H1 (cell line): ENCODE data around the gene DLEC1. TPM values are rescaled to one million over a fixed set of nuclear protein-coding genes. Genes with fewer than 3 reads are reported as not detected.
"Not testable (repeated sequence)": the region's sequence is repeated elsewhere in the genome, so short reads cannot be mapped to it uniquely, and the experiment has no call there.

Experiments used
- CTCF ChIA-PET: fragments of 300-600 bp; sonication (Branson Sonifier 250); formaldehyde crosslinking; loops from one replicate; lab custom pipeline; 2021; ENCODE audit not compliant: partially characterized antibody; lab: Charles Lee
- POLR2A ChIA-PET: fragments of 300-600 bp; sonication (Branson Sonifier 250); formaldehyde crosslinking; loops from one replicate; lab custom pipeline; 2021; ENCODE audit warnings: inconsistent platforms; ENCODE audit not compliant: partially characterized antibody; lab: Charles Lee
- DNase-seq, 2 experiments: peaks; one replicate each; pipeline versions ENCODE4 v3.0.0 to v3.0.0-alpha.2; 2010 to 2022; ENCODE audit warnings: low spot score in 2 of 2, low read depth in 1 of 2, mixed read lengths in 1 of 2
- FAIRE-seq: peaks from 2 replicates; lab custom pipeline; 2011; peaks lifted over from hg19 to GRCh38; lab: Jason Lieb, UNC
- H2AFZ ChIP-seq: 2 replicates; pipeline ENCODE4 v1.8.1; 2012; ENCODE audit warnings: low read length, inconsistent platforms
- H2AK5ac ChIP-seq: 2 replicates; pipeline ENCODE4 v1.6.1; 2013; ENCODE audit warnings: low read depth, low read length
- H2BK120ac ChIP-seq: replicated peaks from 2 replicates; pipeline ENCODE3; 2013; ENCODE audit warnings: low read depth, low read length, inconsistent platforms
- H2BK12ac ChIP-seq: 2 replicates; pipeline ENCODE4 v1.6.1; 2013; ENCODE audit warnings: low read depth, low read length
- H2BK15ac ChIP-seq: 2 replicates; pipeline ENCODE4 v1.6.1; 2013; ENCODE audit warnings: low read length
- H2BK20ac ChIP-seq: 2 replicates; pipeline ENCODE4 v1.6.1; 2013; ENCODE audit warnings: low read length
- H2BK5ac ChIP-seq: 2 replicates; pipeline ENCODE4 v1.6.1; 2013; ENCODE audit warnings: low read depth, low read length
- H3K14ac ChIP-seq: 2 replicates; pipeline ENCODE4 v1.6.1; 2013; ENCODE audit warnings: inconsistent platforms; ENCODE audit not compliant: insufficient read length
- H3K18ac ChIP-seq: 2 replicates; pipeline ENCODE4 v1.6.1; 2013; ENCODE audit warnings: low read length; ENCODE audit errors: extremely low read depth
- H3K23ac ChIP-seq: 2 replicates; pipeline ENCODE4 v1.6.1; 2013; ENCODE audit warnings: inconsistent platforms; ENCODE audit not compliant: insufficient read length
- H3K23me2 ChIP-seq: 2 replicates; pipeline ENCODE4 v1.6.1; 2013; ENCODE audit warnings: low read depth, low read length
- H3K27ac ChIP-seq: 2 replicates; pipeline ENCODE4 v1.6.1; 2011; ENCODE audit warnings: low read depth, low read length, inconsistent platforms
- H3K27me3 ChIP-seq, 4 experiments: replicated peaks in 1 of 4; 1 replicate in 1 of 4; 2 replicates in 3 of 4; pipeline versions ENCODE4 v1.6.1 to v1.8.1; 2011 to 2013; ENCODE audit warnings: low read length in 3 of 4, mild to moderate bottlenecking in 3 of 4, inconsistent platforms in 2 of 4, mixed read lengths in 2 of 4, moderate library complexity in 1 of 4; ENCODE audit not compliant: control insufficient read depth in 3 of 4, insufficient read depth in 3 of 4; ENCODE audit errors: extremely low read depth in 1 of 4
- H3K36me3 ChIP-seq, 4 experiments: 2 replicates each; pipeline versions ENCODE4 v1.6.1 to v1.8.1; 2011 to 2013; ENCODE audit warnings: mild to moderate bottlenecking in 4 of 4, low read length in 3 of 4, moderate library complexity in 2 of 4, control low read depth in 1 of 4, inconsistent platforms in 1 of 4; ENCODE audit not compliant: insufficient read depth in 4 of 4, control insufficient read depth in 2 of 4
- H3K4ac ChIP-seq: replicated peaks from 2 replicates; pipeline ENCODE3; 2013; ENCODE audit warnings: low read length, low read depth, mixed read lengths, inconsistent platforms; ENCODE audit not compliant: insufficient read length
- H3K4me1 ChIP-seq, 4 experiments: replicated peaks in 1 of 4; 1 replicate in 1 of 4; 2 replicates in 3 of 4; pipeline versions ENCODE4 v1.6.1 to v1.8.1; 2011 to 2013; ENCODE audit warnings: low read length in 3 of 4, inconsistent platforms in 2 of 4, mixed read lengths in 1 of 4; ENCODE audit not compliant: insufficient read depth in 4 of 4, control insufficient read depth in 3 of 4
- H3K4me2 ChIP-seq, 2 experiments: 2 replicates each; pipeline versions ENCODE4 v1.6.1 to v1.8.1; 2011 to 2013; ENCODE audit warnings: low read depth in 2 of 2, low read length in 2 of 2, control low read depth in 1 of 2, inconsistent platforms in 1 of 2, mild to moderate bottlenecking in 1 of 2; ENCODE audit not compliant: insufficient read depth in 1 of 2
- H3K4me3 ChIP-seq, 4 experiments: fragments of 200-600, 300-600 bp in 1 of 4; sonication (generic), shearing (Covaris generic), sonication (Bioruptor Twin) in 1 of 4; 2 replicates each; pipeline versions ENCODE4 v1.5.1 to v1.8.1; 2011 to 2016; ENCODE audit warnings: low read length in 4 of 4, low read depth in 3 of 4, control low read depth in 2 of 4, inconsistent platforms in 2 of 4, mild to moderate bottlenecking in 2 of 4, mixed read lengths in 1 of 4, moderate library complexity in 1 of 4; ENCODE audit not compliant: insufficient read depth in 2 of 4; ENCODE audit errors: extremely low read depth in 1 of 4
- H3K56ac ChIP-seq: replicated peaks from 2 replicates; pipeline ENCODE3; 2013; ENCODE audit warnings: low read depth, mild to moderate bottlenecking, mixed read lengths, low read length, inconsistent platforms; ENCODE audit not compliant: insufficient read length
- H3K79me1 ChIP-seq: 2 replicates; pipeline ENCODE4 v1.6.1; 2013; ENCODE audit warnings: low read depth, low read length, control low read depth
- H3K79me2 ChIP-seq, 2 experiments: 2 replicates each; pipeline versions ENCODE4 v1.6.1 to v1.8.1; 2012 to 2013; ENCODE audit warnings: low read length in 2 of 2, mild to moderate bottlenecking in 2 of 2, inconsistent platforms in 1 of 2; ENCODE audit not compliant: insufficient read depth in 2 of 2, control insufficient read depth in 1 of 2
- H3K9ac ChIP-seq, 4 experiments: replicated peaks in 1 of 4; 1 replicate in 1 of 4; 2 replicates in 3 of 4; pipeline versions ENCODE4 v1.6.1 to v1.8.1; 2011 to 2013; ENCODE audit warnings: low read depth in 3 of 4, low read length in 3 of 4, control low read depth in 2 of 4, mild to moderate bottlenecking in 2 of 4, moderate library complexity in 2 of 4, inconsistent platforms in 1 of 4; ENCODE audit errors: extremely low read depth in 1 of 4
- H3K9me3 ChIP-seq, 2 experiments: 2 replicates each; pipeline versions ENCODE4 v1.6.1 to v1.8.1; 2012 to 2013; ENCODE audit warnings: mild to moderate bottlenecking in 2 of 2, moderate library complexity in 2 of 2, control low read depth in 1 of 2, inconsistent platforms in 1 of 2, low read depth in 1 of 2, low read length in 1 of 2, mixed read lengths in 1 of 2; ENCODE audit not compliant: insufficient read depth in 2 of 2
- H4K20me1 ChIP-seq, 2 experiments: replicated peaks in 1 of 2; 2 replicates each; pipeline versions ENCODE3 to v1.8.1; 2011 to 2013; ENCODE audit warnings: inconsistent platforms in 2 of 2, low read length in 2 of 2, mild to moderate bottlenecking in 1 of 2; ENCODE audit not compliant: insufficient read depth in 2 of 2, control insufficient read depth in 1 of 2
- H4K5ac ChIP-seq: 2 replicates; pipeline ENCODE4 v1.6.1; 2013; ENCODE audit warnings: low read length, low read depth, mixed read lengths, inconsistent platforms; ENCODE audit not compliant: insufficient read length
- H4K8ac ChIP-seq: 2 replicates; pipeline ENCODE4 v1.8.0; 2013; ENCODE audit warnings: mild to moderate bottlenecking, moderate library complexity, low read length, inconsistent platforms; ENCODE audit not compliant: insufficient read depth; ENCODE audit errors: extremely low read depth
- H4K91ac ChIP-seq: replicated peaks from 2 replicates; pipeline ENCODE3; 2013; ENCODE audit warnings: low read length, mixed read lengths, inconsistent platforms; ENCODE audit not compliant: insufficient read length
- WGBS, 2 experiments: shearing (Covaris generic) in 1 of 2; methylation state at CpG; one replicate each; pipeline versions ENCODE4 v1.1.6 to v1.1.7; 2013 to 2015; ENCODE audit warnings: low lambda C conversion rate in 2 of 2, mixed read lengths in 2 of 2, inconsistent platforms in 1 of 2, low coverage in 1 of 2, missing lambda C conversion rate in 1 of 2; ENCODE audit not compliant: insufficient replicate concordance in 2 of 2, insufficient coverage in 1 of 2, insufficient read length in 1 of 2; ENCODE audit errors: extremely low coverage in 1 of 2, missing lambda C conversion rate in 1 of 2; 5-methylcytosine and 5-hydroxymethylcytosine counted together
- polyA plus RNA-seq, 7 experiments: library from polyadenylated mRNA; depleted of rRNA in 3 of 7; stranded (reverse) in 5 of 7; unstranded in 2 of 7; fragments of >200 nt in 5 of 7; fragments of 200-250 nt in 2 of 7; gene quantifications; 1 replicate in 5 of 7; 2 replicates in 1 of 7; 4 replicates in 1 of 7; pipeline versions ENCODE4 v1.2.1 to v1.2.3, GENCODE V29; 2011 to 2013; ENCODE audit warnings: missing spikeins in 2 of 7, mixed read lengths in 2 of 7
- total RNA-seq: library from RNA; stranded (reverse); fragmentation: NEBNext Ultra II Directional; extraction: Animal tissue kit (Norgen Biotek cat#: 25700); gene quantifications from 2 replicates; pipeline ENCODE4 v1.2.1, GENCODE V29; 2021

DLEC1 gene
- total and polyA plus RNA-seq, 2 of the 8 experiments (the other 6 are each of a cell fraction or from before 2014, with no cell fraction given) = 0.26 to 0.76 TPM

- not testable (repeated sequence) for H4K20me1 ChIP-seq, H4K5ac ChIP-seq, H2AK5ac ChIP-seq, H3K14ac ChIP-seq, H3K4ac ChIP-seq, H3K18ac ChIP-seq, H3K27ac ChIP-seq, H4K8ac ChIP-seq, H3K27me3 ChIP-seq, H2BK20ac ChIP-seq, H3K56ac ChIP-seq, DNase-seq, H3K23ac ChIP-seq, FAIRE-seq, H2BK12ac ChIP-seq, H4K91ac ChIP-seq, H2AFZ ChIP-seq, H3K9me3 ChIP-seq, H2BK5ac ChIP-seq, H2BK15ac ChIP-seq, H2BK120ac ChIP-seq, H3K79me1 ChIP-seq
- Histone ChIP-seq H3K23me2 (peaks cover 21% of the 10 kb centered on the region), H3K4me3 (peak overlapping the region; percentile 73 to 84 (median 80)), H3K79me2 (peaks cover 0 to 12% of the 10 kb centered on the region in 2 experiments; a peak in 1 of 4 replicates), H3K36me3 (peaks cover 3 to 17% (median 6%) of the 10 kb centered on the region in 4 experiments; a peak in 7 of 8 replicates), H3K4me1 (peaks cover 7 to 18% (median 13%) of the 10 kb centered on the region in 4 experiments), H3K9ac (peak overlapping the region in 1 of 4 experiments; percentile 82; a peak in 1 of 7 replicates), H3K4me2 (peak overlapping the region; percentile 64 to 75)
- CTCF ChIA-PET = interaction anchor here (1.9 kb wide), 1 partner anchor 28 kb away, joined by 5 read pairs; no protein-coding TSS in a partner anchor
- WGBS, 2 experiments = 92% methylated on average over 10 of the region's 10 CpGs; no CpG with 5 or more reads in 1 of the 2 experiments
- POLR2A ChIA-PET = interaction anchor here (0.8 to 3.7 kb wide), 7 partner anchors 16 to 361 kb away, joined by 3 to 38 read pairs (median 3); partner anchors contain the start of genes EXOG, OXSR1 and SLC22A14
These were observed 96.7 kb downstream of the DLEC1 start for GRCh38 chr3:38135621-38136277.
